Effector memory CD4-positive, alpha-beta T cell (primary cell): ENCODE measurements around the gene PIAS1.

Experiments used
- DNase-seq, 3 donors: peaks; one replicate each; pipeline ENCODE4 v3.0.0-alpha.2; 2020
- H3K27ac ChIP-seq: 2 replicates; pipeline ENCODE4 v1.7.0; 2013; ENCODE audit warnings: mild to moderate bottlenecking, low read length, moderate library complexity; ENCODE audit not compliant: insufficient read depth, poor library complexity, severe bottlenecking
- H3K27me3 ChIP-seq: replicated peaks from 2 replicates; pipeline ENCODE4 v1.7.0; 2013; ENCODE audit warnings: mild to moderate bottlenecking, low read length; ENCODE audit not compliant: insufficient read depth, control insufficient read depth, poor library complexity, severe bottlenecking
- H3K36me3 ChIP-seq: 2 replicates; pipeline ENCODE4 v1.7.0; 2013; ENCODE audit warnings: mild to moderate bottlenecking, low read length, moderate library complexity; ENCODE audit not compliant: control insufficient read depth, insufficient read depth
- H3K4me1 ChIP-seq: 2 replicates; pipeline ENCODE4 v1.7.0; 2013; ENCODE audit warnings: low read length, mild to moderate bottlenecking; ENCODE audit not compliant: control insufficient read depth, insufficient read depth, poor library complexity, severe bottlenecking
- H3K4me3 ChIP-seq: 2 replicates; pipeline ENCODE4 v1.7.0; 2013; ENCODE audit warnings: low read length, low read depth, mild to moderate bottlenecking; ENCODE audit not compliant: insufficient read depth, poor library complexity, severe bottlenecking
- H3K9me3 ChIP-seq: 2 replicates; pipeline ENCODE4 v1.7.0; 2013; ENCODE audit warnings: mild to moderate bottlenecking, low read length, moderate library complexity; ENCODE audit not compliant: control insufficient read depth

PIAS1 gene

GRCh38 chr15:68235022-68235421 lies 180.9 kb downstream of the PIAS1 start:
- DNase-seq = no peak
- Histone ChIP-seq H3K27ac (no peak overlapping the region), H3K4me1 (peaks cover 3% of the 10 kb centered on the region), H3K4me3 (no peak overlapping the region), H3K36me3 (no peaks in the 10 kb centered on the region), H3K9me3 (no peaks in the 10 kb centered on the region), H3K27me3 (no peaks in the 10 kb centered on the region)

GRCh38 chr15:68239025-68239424 lies 184.9 kb downstream of the PIAS1 start:
- Histone ChIP-seq H3K27ac (no peak overlapping the region), H3K9me3 (no peaks in the 10 kb centered on the region), H3K27me3 (no peaks in the 10 kb centered on the region), H3K4me1 (no peaks in the 10 kb centered on the region), H3K36me3 (no peaks in the 10 kb centered on the region), H3K4me3 (no peak overlapping the region)
- DNase-seq = no peak

DNA sequence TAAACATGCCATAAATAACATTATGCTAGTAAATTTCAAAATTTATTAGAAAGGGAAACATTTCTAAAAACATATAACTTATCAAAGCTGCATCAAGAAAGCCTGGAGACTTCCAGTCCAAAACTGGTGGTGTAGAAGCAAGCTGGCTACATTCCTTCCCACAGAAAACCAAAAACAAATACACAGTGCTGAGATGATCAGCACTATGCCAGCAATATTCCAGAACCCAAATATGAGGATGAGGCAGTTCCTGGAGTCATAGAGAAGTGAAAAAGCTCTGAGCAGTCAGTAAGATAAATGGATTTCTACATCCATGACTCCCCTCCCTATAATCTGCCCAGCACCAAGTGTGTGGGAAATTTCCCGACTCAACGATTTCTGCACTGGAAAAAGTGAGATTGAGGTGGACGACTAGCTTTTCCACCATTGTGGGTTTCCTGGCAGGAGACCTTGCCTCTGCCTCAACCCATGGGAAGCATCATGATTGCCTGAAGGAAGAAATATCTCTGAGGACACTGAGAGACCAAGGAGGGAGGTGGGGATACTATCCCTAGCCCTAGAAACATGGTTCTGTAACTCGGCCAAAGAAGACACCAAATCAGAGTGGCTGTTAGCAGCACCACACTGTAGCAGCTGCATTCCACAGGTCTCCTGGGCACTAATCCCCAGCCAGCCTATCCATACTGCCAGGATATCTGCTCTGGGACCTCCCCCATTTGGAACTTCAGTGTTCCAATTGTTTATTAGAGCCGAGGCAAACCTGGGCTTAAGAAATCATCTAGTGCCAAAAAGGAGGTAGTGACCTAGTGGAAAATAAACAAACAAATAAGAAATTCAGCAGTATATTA lies 187.2 kb downstream of the PIAS1 start:
- no peaks in the 10 kb centered on the region for H3K9me3 ChIP-seq
- no peaks in the 10 kb centered on the region for H3K27me3 ChIP-seq
- no peak for DNase-seq
- H3K36me3 ChIP-seq = no peaks in the 10 kb centered on the region
- no peak overlapping the region for H3K4me3 ChIP-seq
- no peak overlapping the region for H3K27ac ChIP-seq
- no peaks in the 10 kb centered on the region for H3K4me1 ChIP-seq
